MCF 10A (cell line): ENCODE data around the gene CYP2C19. TPM values are rescaled to one million over a fixed set of nuclear protein-coding genes. Genes with fewer than 3 reads are reported as not detected.

Experiments
- Bru-seq: library from RNA; stranded (reverse); fragments of 400-500 nt; gene quantifications from one replicate; lab custom pipeline; 2021; lab: Mats Ljungman, UMichigan
- BruChase-seq, 2 experiments: library from RNA; stranded (reverse); fragments of 400-500 nt; gene quantifications; one replicate each; lab custom pipeline; 2021; lab: Mats Ljungman, UMichigan
- BruUV-seq: library from RNA; stranded (reverse); fragments of 400-500 nt; replicated peaks from 2 replicates; lab custom pipeline; 2021; lab: Mats Ljungman, UMichigan
- CTCF ChIA-PET: fragments of 300-600 bp; sonication (Branson Sonifier 250); formaldehyde crosslinking; extraction: SDS; loops from one replicate; lab custom pipeline; 2021; ENCODE audit warnings: antibody characterized with exemption, inconsistent platforms; lab: Yijun Ruan, JAX
- POLR2A ChIA-PET: fragments of 300-600, 350-650 bp; sonication (Branson Sonifier 250); formaldehyde crosslinking; extraction: SDS; loops from one replicate; lab custom pipeline; 2020; ENCODE audit warnings: antibody characterized with exemption, inconsistent platforms; lab: Yijun Ruan, JAX
- DNase-seq: peaks from one replicate; pipeline ENCODE4 v3.0.0-alpha.2; 2018; ENCODE audit not compliant: unreplicated experiment
- H3K27ac Mint-ChIP-seq: one replicate; pipeline ENCODE4 v1.8.0; 2022; ENCODE audit warnings: mild to moderate bottlenecking, low read depth, mixed read lengths; ENCODE audit not compliant: unreplicated experiment
- H3K27me3 Mint-ChIP-seq: one replicate; pipeline ENCODE4 v1.8.0; 2022; ENCODE audit warnings: mixed read lengths; ENCODE audit not compliant: insufficient read depth, unreplicated experiment
- H3K36me3 Mint-ChIP-seq: one replicate; pipeline ENCODE4 v1.8.0; 2022; ENCODE audit warnings: mild to moderate bottlenecking, moderate library complexity, mixed read lengths; ENCODE audit not compliant: insufficient read depth, unreplicated experiment
- H3K4me1 Mint-ChIP-seq: one replicate; pipeline ENCODE4 v1.8.0; 2022; ENCODE audit warnings: mixed read lengths; ENCODE audit not compliant: insufficient read depth, unreplicated experiment
- H3K4me3 Mint-ChIP-seq: one replicate; pipeline ENCODE4 v1.8.0; 2022; ENCODE audit warnings: mild to moderate bottlenecking, moderate library complexity, mixed read lengths; ENCODE audit not compliant: unreplicated experiment
- H3K9me3 Mint-ChIP-seq: one replicate; pipeline ENCODE4 v1.8.0; 2022; ENCODE audit warnings: mixed read lengths; ENCODE audit not compliant: unreplicated experiment
- intact Hi-C: fragments of 100-400 bp; cut with micrococcal nuclease; formaldehyde crosslinking; loops from 2 replicates; pipeline ENCODE4 v1.14.1; 2022
- long read RNA-seq: library from polyadenylated mRNA; stranded (forward); transcript quantifications from one replicate; pipeline ENCODE4 v2.0.0, GENCODE V29; 2022
- total RNA-seq: library from RNA; stranded (reverse); gene quantifications from 2 replicates; pipeline ENCODE4 v1.2.3, GENCODE V29; 2022
- TF ChIP-seq, protein P1 (sequence below): fragments of 200-600 bp; IDR thresholded peaks from one replicate; pipeline ENCODE4 v1.8.0; 2022; ENCODE audit warnings: antibody characterized with exemption, mild to moderate bottlenecking; ENCODE audit not compliant: unreplicated experiment

The CYP2C19 gene
- total RNA-seq (not detected in 2 replicates), Bru-seq, nascent RNA (not detected), BruChase-seq, experiment 1, labeled RNA remaining after a 6-hour chase (percentile 6 among the genes with signal in this experiment), BruChase-seq, experiment 2, labeled RNA remaining after a 2-hour chase (not detected)
- long read RNA-seq = 0 reads

DNA sequence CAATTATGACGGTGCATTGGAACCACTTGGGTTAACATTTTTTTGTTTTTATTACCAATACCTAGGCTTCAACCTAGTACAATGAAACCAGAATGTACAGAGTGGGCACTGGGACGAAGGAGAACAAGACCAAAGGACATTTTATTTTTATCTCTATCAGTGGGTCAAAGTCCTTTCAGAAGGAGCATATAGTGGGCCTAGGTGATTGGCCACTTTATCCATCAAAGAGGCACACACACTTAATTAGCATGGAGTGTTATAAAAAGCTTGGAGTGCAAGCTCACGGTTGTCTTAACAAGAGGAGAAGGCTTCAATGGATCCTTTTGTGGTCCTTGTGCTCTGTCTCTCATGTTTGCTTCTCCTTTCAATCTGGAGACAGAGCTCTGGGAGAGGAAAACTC, at the start of gene CYP2C19:
Gene CYP2C19 (plus strand): TSS at position 289 of the 400 bp plus-strand sequence. CDS start 25 bp downstream, at position 314.
- no peak within 1 kb of the TSS for H3K27ac Mint-ChIP-seq
- no peak within 1 kb of the TSS for H3K4me3 Mint-ChIP-seq
- intact Hi-C loops = no loop called here
- no TSS peak for BruUV-seq
- TF ChIP-seq, protein P1, sequence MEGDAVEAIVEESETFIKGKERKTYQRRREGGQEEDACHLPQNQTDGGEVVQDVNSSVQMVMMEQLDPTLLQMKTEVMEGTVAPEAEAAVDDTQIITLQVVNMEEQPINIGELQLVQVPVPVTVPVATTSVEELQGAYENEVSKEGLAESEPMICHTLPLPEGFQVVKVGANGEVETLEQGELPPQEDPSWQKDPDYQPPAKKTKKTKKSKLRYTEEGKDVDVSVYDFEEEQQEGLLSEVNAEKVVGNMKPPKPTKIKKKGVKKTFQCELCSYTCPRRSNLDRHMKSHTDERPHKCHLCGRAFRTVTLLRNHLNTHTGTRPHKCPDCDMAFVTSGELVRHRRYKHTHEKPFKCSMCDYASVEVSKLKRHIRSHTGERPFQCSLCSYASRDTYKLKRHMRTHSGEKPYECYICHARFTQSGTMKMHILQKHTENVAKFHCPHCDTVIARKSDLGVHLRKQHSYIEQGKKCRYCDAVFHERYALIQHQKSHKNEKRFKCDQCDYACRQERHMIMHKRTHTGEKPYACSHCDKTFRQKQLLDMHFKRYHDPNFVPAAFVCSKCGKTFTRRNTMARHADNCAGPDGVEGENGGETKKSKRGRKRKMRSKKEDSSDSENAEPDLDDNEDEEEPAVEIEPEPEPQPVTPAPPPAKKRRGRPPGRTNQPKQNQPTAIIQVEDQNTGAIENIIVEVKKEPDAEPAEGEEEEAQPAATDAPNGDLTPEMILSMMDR = no peak
- peaks cover 7% of the 10 kb centered on the region for H3K9me3 Mint-ChIP-seq
- H3K36me3 Mint-ChIP-seq = no peaks in the 10 kb centered on the region
- CTCF ChIA-PET = no interaction called here
- no peak for DNase-seq
- POLR2A ChIA-PET = no interaction called here
- no peaks in the 10 kb centered on the region for H3K27me3 Mint-ChIP-seq
- no peaks in the 10 kb centered on the region for H3K4me1 Mint-ChIP-seq

DNA sequence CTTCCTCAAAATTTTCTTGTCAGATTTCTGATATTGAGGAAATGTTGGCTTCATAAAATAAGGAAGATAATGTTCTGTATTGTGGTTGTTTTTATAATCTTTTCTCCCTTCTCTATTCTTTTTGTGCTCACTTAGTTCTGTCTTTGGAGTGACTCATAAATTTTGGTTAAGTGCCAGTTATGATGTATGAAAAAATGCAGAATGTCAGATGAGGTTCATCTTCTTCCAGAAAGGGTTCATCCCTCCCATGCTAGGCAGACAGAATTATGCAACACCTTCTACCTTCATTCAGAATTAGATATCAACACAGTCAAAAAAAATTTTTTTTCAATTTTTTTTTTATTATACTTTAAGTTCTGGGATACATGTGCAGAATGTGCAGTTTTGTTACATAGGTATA, 36.6 kb upstream of the CYP2C19 start:
- no peaks in the 10 kb centered on the region for H3K36me3 Mint-ChIP-seq
- ChIA-PET POLR2A (no interaction called here), CTCF (no interaction called here)
- no TSS peak for BruUV-seq
- H3K4me1 Mint-ChIP-seq = peaks cover 6% of the 10 kb centered on the region
- TF ChIP-seq, protein P1 = no peak
- H3K4me3 Mint-ChIP-seq = no peak overlapping the region
- intact Hi-C loops = no loop called here
- no peaks in the 10 kb centered on the region for H3K27me3 Mint-ChIP-seq
- DNase-seq = peak; percentile 70
- no peak overlapping the region for H3K27ac Mint-ChIP-seq
- H3K9me3 Mint-ChIP-seq = no peaks in the 10 kb centered on the region

DNA sequence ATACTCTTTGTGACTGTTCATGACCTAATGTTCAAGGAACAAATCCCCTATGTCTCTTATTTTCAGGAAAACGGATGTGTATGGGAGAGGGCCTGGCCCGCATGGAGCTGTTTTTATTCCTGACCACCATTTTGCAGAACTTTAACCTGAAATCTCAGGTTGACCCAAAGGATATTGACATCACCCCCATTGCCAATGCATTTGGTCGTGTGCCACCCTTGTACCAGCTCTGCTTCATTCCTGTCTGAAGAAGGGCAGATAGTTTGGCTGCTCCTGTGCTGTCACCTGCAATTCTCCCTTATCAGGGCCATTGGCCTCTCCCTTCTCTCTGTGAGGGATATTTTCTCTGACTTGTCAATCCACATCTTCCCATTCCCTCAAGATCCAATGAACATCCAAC, 27.3 kb upstream of the CYP2C19 start:
- H3K9me3 Mint-ChIP-seq = no peaks in the 10 kb centered on the region
- TF ChIP-seq, protein P1 = no peak
- no peak overlapping the region for H3K4me3 Mint-ChIP-seq
- intact Hi-C loops = no loop called here
- ChIA-PET CTCF (interaction anchor here (0.7 kb wide), 1 partner anchor 40 kb away, joined by 4 read pairs; no protein-coding TSS in a partner anchor), POLR2A (interaction anchor here (0.6 to 1.2 kb wide), 2 partner anchors 22 to 554 kb away, joined by 3 to 4 read pairs; no protein-coding TSS in a partner anchor)
- H3K27ac Mint-ChIP-seq = no peak overlapping the region
- no peak for DNase-seq
- no peaks in the 10 kb centered on the region for H3K27me3 Mint-ChIP-seq
- H3K36me3 Mint-ChIP-seq = no peaks in the 10 kb centered on the region
- no peaks in the 10 kb centered on the region for H3K4me1 Mint-ChIP-seq
- no TSS peak for BruUV-seq

DNA sequence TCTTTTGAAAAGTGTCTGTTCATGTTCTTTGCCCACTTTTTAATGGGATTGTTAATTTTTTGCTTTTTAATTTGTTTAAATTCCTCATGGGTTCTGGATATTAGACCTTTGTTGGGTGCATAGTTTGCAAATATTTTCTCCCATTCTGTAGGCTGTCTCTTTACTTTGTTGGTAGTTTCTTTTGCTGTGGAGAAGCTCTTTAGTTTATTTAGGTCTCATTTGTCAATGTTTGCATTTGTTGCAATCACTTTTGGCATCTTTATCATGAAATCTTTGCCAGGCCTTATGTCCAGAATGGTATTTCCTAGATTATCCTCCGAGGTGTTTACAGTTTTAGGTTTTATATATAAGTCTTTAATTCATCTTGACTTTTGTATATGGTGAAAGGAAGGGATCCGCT, 23.9 kb upstream of the CYP2C19 start:
- no TSS peak for BruUV-seq
- no peak overlapping the region for H3K4me3 Mint-ChIP-seq
- intact Hi-C loops = no loop called here
- H3K4me1 Mint-ChIP-seq = no peaks in the 10 kb centered on the region
- DNase-seq = no peak
- H3K36me3 Mint-ChIP-seq = no peaks in the 10 kb centered on the region
- ChIA-PET CTCF (no interaction called here), POLR2A (no interaction called here)
- TF ChIP-seq, protein P1 = no peak
- no peak overlapping the region for H3K27ac Mint-ChIP-seq
- no peaks in the 10 kb centered on the region for H3K27me3 Mint-ChIP-seq
- H3K9me3 Mint-ChIP-seq = no peaks in the 10 kb centered on the region
